ENCODE results near the gene ZNF709. TPM values are rescaled to one million over a fixed set of nuclear protein-coding genes. Genes with fewer than 3 reads are reported as not detected.

ZNF709 gene
- total RNA-seq, 2 donors from 2014 or later, result 1.4 to 3.5 TPM

DNA sequence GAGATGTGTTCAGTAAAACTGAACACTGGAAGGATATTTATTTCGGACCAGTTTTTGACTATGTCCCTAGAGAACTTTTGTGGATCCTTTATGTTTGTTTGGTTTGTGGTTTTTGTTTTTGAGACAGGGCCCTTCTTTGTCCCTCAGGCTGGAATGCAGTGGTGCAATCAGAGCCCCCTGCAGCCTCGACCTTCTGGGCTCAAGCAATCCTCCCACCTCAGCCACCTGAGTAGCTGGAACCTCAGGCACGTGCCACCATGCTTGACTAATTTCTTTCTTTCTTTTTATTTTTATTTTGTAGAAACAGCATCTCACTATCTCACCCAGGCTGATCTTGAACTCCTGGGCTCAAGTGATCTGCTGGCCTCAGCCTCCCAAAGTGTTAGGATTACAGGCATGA is 955 bp upstream of the ZNF709 start:
- Histone ChIP-seq H3K9me3 (no peaks in the 10 kb centered on the region), H3K4me3 (no peak overlapping the region), H3K4me1 (ENCODE audit: control insufficient read depth in 1 of 2, low read depth in 2 of 2) (peaks cover 7 to 15% of the 10 kb centered on the region in 2 donors), H3K27ac (peak overlapping the region in 1 of 2 donors; percentile 41), H3K36me3 (no peaks in the 10 kb centered on the region), H3K27me3 (replicated peaks; ENCODE audit: insufficient read depth) (no peaks in the 10 kb centered on the region)
- ATAC-seq (ENCODE audit: insufficient number of reproducible peaks, low FRiP score, low read depth), result no peak
- TF ChIP-seq, protein P1, sequence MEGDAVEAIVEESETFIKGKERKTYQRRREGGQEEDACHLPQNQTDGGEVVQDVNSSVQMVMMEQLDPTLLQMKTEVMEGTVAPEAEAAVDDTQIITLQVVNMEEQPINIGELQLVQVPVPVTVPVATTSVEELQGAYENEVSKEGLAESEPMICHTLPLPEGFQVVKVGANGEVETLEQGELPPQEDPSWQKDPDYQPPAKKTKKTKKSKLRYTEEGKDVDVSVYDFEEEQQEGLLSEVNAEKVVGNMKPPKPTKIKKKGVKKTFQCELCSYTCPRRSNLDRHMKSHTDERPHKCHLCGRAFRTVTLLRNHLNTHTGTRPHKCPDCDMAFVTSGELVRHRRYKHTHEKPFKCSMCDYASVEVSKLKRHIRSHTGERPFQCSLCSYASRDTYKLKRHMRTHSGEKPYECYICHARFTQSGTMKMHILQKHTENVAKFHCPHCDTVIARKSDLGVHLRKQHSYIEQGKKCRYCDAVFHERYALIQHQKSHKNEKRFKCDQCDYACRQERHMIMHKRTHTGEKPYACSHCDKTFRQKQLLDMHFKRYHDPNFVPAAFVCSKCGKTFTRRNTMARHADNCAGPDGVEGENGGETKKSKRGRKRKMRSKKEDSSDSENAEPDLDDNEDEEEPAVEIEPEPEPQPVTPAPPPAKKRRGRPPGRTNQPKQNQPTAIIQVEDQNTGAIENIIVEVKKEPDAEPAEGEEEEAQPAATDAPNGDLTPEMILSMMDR (IDR thresholded peaks at IDR 0.05), result no peak
- DNase-seq (ENCODE audit: low spot score), result no peak

GRCh38 chr19:12485052-12485416 is 418 bp upstream of the ZNF709 start:
- peak overlapping the region; percentile 98 for H3K4me3 ChIP-seq
- peaks cover 7 to 15% of the 10 kb centered on the region in 2 donors for H3K4me1 ChIP-seq (ENCODE audit: control insufficient read depth in 1 of 2, low read depth in 2 of 2)
- ATAC-seq (ENCODE audit: insufficient number of reproducible peaks, low FRiP score, low read depth) (peak; percentile 7), DNase-seq (ENCODE audit: low spot score) (no peak)
- TF ChIP-seq, protein P1 (IDR thresholded peaks at IDR 0.05), result no peak
- no peaks in the 10 kb centered on the region for H3K27me3 ChIP-seq (replicated peaks; ENCODE audit: insufficient read depth)
- no peaks in the 10 kb centered on the region for H3K36me3 ChIP-seq
- no peaks in the 10 kb centered on the region for H3K9me3 ChIP-seq
- H3K27ac ChIP-seq, result peak overlapping the region; percentile 41 to 73

DNA sequence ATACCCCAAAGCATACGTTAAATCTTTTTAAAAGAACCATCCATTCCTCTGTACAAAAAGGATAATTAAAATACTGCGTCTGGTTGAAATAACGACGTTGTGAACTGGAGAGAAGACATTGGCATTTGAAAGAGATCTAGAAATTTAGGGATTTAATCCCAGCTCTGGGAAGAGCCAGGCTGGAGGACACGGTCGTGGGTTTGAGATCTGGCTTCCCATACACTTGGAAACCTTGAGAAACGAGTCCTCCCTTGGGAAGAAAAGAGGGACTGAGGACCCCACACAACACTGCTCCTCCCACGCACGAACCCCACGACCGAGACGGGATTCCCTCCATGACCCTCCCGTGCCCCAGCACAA is 625 bp downstream of the ZNF709 start:
- no peaks in the 10 kb centered on the region for H3K9me3 ChIP-seq
- TF ChIP-seq, protein P1 (IDR thresholded peaks at IDR 0.05), result no peak
- DNase-seq (ENCODE audit: low spot score) (no peak), ATAC-seq (ENCODE audit: insufficient number of reproducible peaks, low FRiP score, low read depth) (no peak)
- no peaks in the 10 kb centered on the region for H3K36me3 ChIP-seq
- peaks cover 7 to 15% of the 10 kb centered on the region in 2 donors for H3K4me1 ChIP-seq (ENCODE audit: control insufficient read depth in 1 of 2, low read depth in 2 of 2)
- H3K27ac ChIP-seq, result peak overlapping the region; percentile 41 to 73
- H3K27me3 ChIP-seq (replicated peaks; ENCODE audit: insufficient read depth), result no peaks in the 10 kb centered on the region
- H3K4me3 ChIP-seq, result peak overlapping the region; percentile 98

DNA sequence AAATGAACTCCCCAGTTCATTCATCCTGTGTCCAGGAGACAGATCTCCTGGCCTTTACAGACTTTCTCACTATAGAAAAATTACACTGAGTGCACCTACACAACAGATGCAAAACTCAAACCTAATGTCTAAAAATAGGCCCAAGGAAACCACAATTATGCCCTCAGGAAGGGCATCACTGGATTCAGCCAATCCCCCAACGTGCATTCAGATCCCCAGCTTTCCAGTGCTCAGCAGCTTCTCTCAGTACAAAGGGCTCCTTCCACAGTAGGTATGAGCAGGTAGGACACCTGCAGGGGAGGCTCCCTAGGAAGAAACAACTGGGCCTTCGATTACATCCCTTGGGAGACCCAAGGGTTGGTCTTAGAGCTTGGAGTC is 2.1 kb downstream of the ZNF709 start:
- TF ChIP-seq, protein P1 (IDR thresholded peaks at IDR 0.05), result no peak
- no peaks in the 10 kb centered on the region for H3K27me3 ChIP-seq (replicated peaks; ENCODE audit: insufficient read depth)
- ATAC-seq (ENCODE audit: insufficient number of reproducible peaks, low FRiP score, low read depth) (no peak), DNase-seq (ENCODE audit: low spot score) (no peak)
- no peak overlapping the region for H3K27ac ChIP-seq
- peaks cover 7 to 24% of the 10 kb centered on the region in 2 donors for H3K4me1 ChIP-seq (ENCODE audit: control insufficient read depth in 1 of 2, low read depth in 2 of 2)
- no peaks in the 10 kb centered on the region for H3K9me3 ChIP-seq
- H3K4me3 ChIP-seq, result no peak overlapping the region
- H3K36me3 ChIP-seq, result no peaks in the 10 kb centered on the region

DNA sequence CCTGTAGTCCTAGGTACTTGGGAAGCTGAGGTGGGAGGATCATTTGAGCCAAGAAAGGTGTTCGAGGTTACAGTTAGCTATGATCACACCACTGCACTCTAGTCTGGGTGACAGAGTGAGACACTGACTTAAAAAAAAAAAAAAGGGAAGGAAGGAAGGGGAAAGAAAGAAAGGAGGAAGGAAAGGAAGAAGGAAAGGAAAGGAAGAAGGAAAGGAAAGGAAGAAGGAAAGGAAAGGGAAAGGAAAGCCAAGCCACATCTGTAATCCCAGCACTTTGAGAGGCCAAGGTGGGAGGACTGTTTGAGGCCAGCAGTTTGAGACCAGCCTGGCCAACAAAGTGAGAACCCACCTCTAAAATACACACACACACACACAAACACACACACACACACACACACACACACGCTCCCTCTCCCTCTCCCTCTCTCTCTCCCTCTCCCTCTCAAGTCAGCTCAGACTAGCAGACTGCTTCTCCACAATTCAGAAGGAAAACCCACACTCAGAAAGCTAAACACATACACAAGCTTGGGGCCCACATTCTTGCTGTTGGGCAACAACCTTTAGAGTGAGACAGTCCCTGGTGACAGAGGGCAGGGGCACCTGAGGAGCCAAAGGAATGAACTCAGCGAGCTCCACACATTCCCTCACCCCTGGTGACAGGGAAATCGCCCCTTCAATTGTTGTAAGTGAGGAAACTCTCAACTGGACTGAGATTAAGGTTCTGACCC is 2.7 kb downstream of the ZNF709 start:
- Histone ChIP-seq H3K4me3 (no peak overlapping the region), H3K27me3 (replicated peaks; ENCODE audit: insufficient read depth) (no peaks in the 10 kb centered on the region), H3K27ac (no peak overlapping the region), H3K4me1 (ENCODE audit: control insufficient read depth in 1 of 2, low read depth in 2 of 2) (peaks cover 7 to 24% of the 10 kb centered on the region in 2 donors), H3K36me3 (no peaks in the 10 kb centered on the region), H3K9me3 (no peaks in the 10 kb centered on the region)
- no peak for ATAC-seq (ENCODE audit: insufficient number of reproducible peaks, low FRiP score, low read depth)
- TF ChIP-seq, protein P1 (IDR thresholded peaks at IDR 0.05), result no peak
- DNase-seq (ENCODE audit: low spot score), result no peak
